Measurements from ENCODE around the gene TGM3. TPM values are rescaled to one million over a fixed set of nuclear protein-coding genes. Genes with fewer than 3 reads are reported as not detected.

TGM3 gene
- total and polyA plus RNA-seq, 10 of the 15 experiments (the other 5 are each of a cell fraction or from before 2014, with no cell fraction given) = not detected

- no peak for DNase-seq (ENCODE audit: low read depth, low spot score)
- Histone ChIP-seq H3K79me2 (ENCODE audit: control insufficient read depth, insufficient read depth, low read length) (no peaks in the 10 kb centered on the region), H2AFZ (ENCODE audit: control insufficient read depth, low read depth, low read length) (no peak overlapping the region), H3K36me3 (ENCODE audit: control insufficient read depth in 2 of 2, insufficient read depth in 2 of 2, low read length in 1 of 2) (no peaks in the 10 kb centered on the region), H4K20me1 (ENCODE audit: control insufficient read depth, insufficient read depth) (no peaks in the 10 kb centered on the region), H3K9ac (ENCODE audit: control insufficient read depth, insufficient read depth, low read length) (no peak overlapping the region), H3K27ac (ENCODE audit: control insufficient read depth, insufficient read depth) (no peak overlapping the region), H3K4me3 (no peak overlapping the region), H3K4me2 (ENCODE audit: control insufficient read depth, insufficient read depth) (no peak overlapping the region), H3K27me3 (replicated peaks in 1 of 2; ENCODE audit: control insufficient read depth in 2 of 2, insufficient read depth in 2 of 2, low read length in 1 of 2) (peaks cover 2 to 9% of the 10 kb centered on the region in 2 experiments; a peak in 3 of 4 replicates), H3K9me3 (replicated peaks; ENCODE audit: control insufficient read depth, insufficient read depth, low read length) (no peaks in the 10 kb centered on the region), H3K4me1 (ENCODE audit: control insufficient read depth, insufficient read depth, low read length) (no peaks in the 10 kb centered on the region)
- ChIA-PET SMC1A (ENCODE audit: uncharacterized antibody, unreplicated experiment) (no interaction called here), RAD21 (ENCODE audit: unreplicated experiment) (no interaction called here), CTCF (no interaction called here), POLR2A (no interaction called here)
- in situ Hi-C loops (cut with MboI) = no loop called here
- FAIRE-seq = no peak
- intact Hi-C loops (cut with micrococcal nuclease; ENCODE audit: unreplicated experiment) = no loop called here
- BruUV-seq (replicated peaks) = no TSS peak
- WGBS (ENCODE audit: insufficient coverage, insufficient replicate concordance, low lambda C conversion rate, missing lambda C conversion rate) = 33% methylated on average over 17 of the region's 17 CpGs
- ATAC-seq = no peak
- TF ChIP-seq SRF (IDR thresholded peaks at IDR 0.05; ENCODE audit: low read depth in 2 of 2, low read length in 2 of 2) (no peak), ZNF592 (IDR thresholded peaks at IDR 0.05) (no peak), NR2C2 (IDR thresholded peaks at IDR 0.05; ENCODE audit: borderline replicate concordance, control insufficient read depth, insufficient read length, low read depth) (no peak), NR2F1 (conservative IDR thresholded peaks at IDR 0.05) (no peak), ESRRA (IDR thresholded peaks at IDR 0.05; ENCODE audit: low read length) (no peak), CBX3 (IDR thresholded peaks at IDR 0.05; ENCODE audit: borderline replicate concordance, low read depth) (no peak)
Measured at GRCh38 chr20:2331901-2332565, 36.2 kb downstream of the TGM3 start.

All from GM12878 (cell line).